H1 (cell line): ENCODE measurements around the gene HMX1.

ENCODE experiments used
- BACH1 ChIP-seq: IDR thresholded peaks from 2 replicates; pipeline ENCODE4 v1.6.1; 2012; ENCODE audit warnings: low read length, improper control_type of control experiment
- CTCF ChIP-seq, 3 experiments: IDR thresholded peaks; 1 replicate in 2 of 3; 2 replicates in 1 of 3; pipeline versions ENCODE4 v1.5.1 to v1.6.1; 2011; ENCODE audit warnings: low read length in 3 of 3, mild to moderate bottlenecking in 3 of 3, inconsistent platforms in 2 of 3, low read depth in 1 of 3, moderate library complexity in 1 of 3; ENCODE audit not compliant: insufficient read depth in 1 of 3; ENCODE audit errors: control extremely low read depth in 1 of 3
- EGR1 ChIP-seq: IDR thresholded peaks from 2 replicates; pipeline ENCODE4 v1.6.1; 2011; ENCODE audit warnings: low read depth, low read length, borderline replicate concordance
- EP300 ChIP-seq, 2 experiments: IDR thresholded peaks; 1 replicate in 1 of 2; 2 replicates in 1 of 2; pipeline ENCODE4 v1.6.1; 2011 to 2012; ENCODE audit warnings: low read depth in 2 of 2, low read length in 2 of 2, mild to moderate bottlenecking in 2 of 2, borderline replicate concordance in 1 of 2, inconsistent platforms in 1 of 2, moderate library complexity in 1 of 2
- EZH2 ChIP-seq: fragments of 200-600 bp; sonication (generic); IDR thresholded peaks from 2 replicates; pipeline ENCODE4 v1.7.1; 2012; ENCODE audit warnings: low read depth, mild to moderate bottlenecking, moderate library complexity, low read length, inconsistent platforms; ENCODE audit not compliant: severe bottlenecking
- HDAC2 ChIP-seq, 2 experiments: fragments of 300-600 bp in 1 of 2; sonication (generic) in 1 of 2; IDR thresholded peaks; 2 replicates each; pipeline ENCODE4 v1.6.1; 2011 to 2012; ENCODE audit warnings: low read depth in 2 of 2, low read length in 2 of 2, mild to moderate bottlenecking in 2 of 2, moderate library complexity in 2 of 2, borderline replicate concordance in 1 of 2, inconsistent platforms in 1 of 2
- JUN ChIP-seq: IDR thresholded peaks from 2 replicates; pipeline ENCODE4 v1.6.1; 2011; ENCODE audit warnings: low read depth, mild to moderate bottlenecking, improper control_type of control experiment, low read length
- JUND ChIP-seq: IDR thresholded peaks from 2 replicates; pipeline ENCODE4 v1.6.1; 2011; ENCODE audit warnings: mild to moderate bottlenecking, improper control_type of control experiment, low read length
- POLR2A ChIP-seq, 2 experiments: IDR thresholded peaks; 1 replicate in 1 of 2; 2 replicates in 1 of 2; pipeline ENCODE4 v1.6.1; 2011; ENCODE audit warnings: low read depth in 2 of 2, low read length in 2 of 2, mild to moderate bottlenecking in 2 of 2; ENCODE audit errors: control extremely low read depth in 1 of 2
- POLR2AphosphoS5 ChIP-seq: IDR thresholded peaks from 2 replicates; pipeline ENCODE4 v1.6.1; 2011; ENCODE audit warnings: low read depth, low read length
- RBBP5 ChIP-seq: IDR thresholded peaks from 2 replicates; pipeline ENCODE4 v1.7.1; 2012; ENCODE audit warnings: low read depth, mild to moderate bottlenecking, inconsistent platforms, low read length, moderate library complexity, borderline replicate concordance
- SUZ12 ChIP-seq: fragments of 200-600 bp; sonication (generic); IDR thresholded peaks from 2 replicates; pipeline ENCODE4 v1.6.1; 2012; ENCODE audit warnings: mild to moderate bottlenecking, inconsistent platforms, low read length, moderate library complexity, mixed read lengths

GRCh38 chr4:8837181-8837841, 34.3 kb downstream of the HMX1 start:
- no peak for TF ChIP-seq JUN
- no peak for TF ChIP-seq SUZ12
- no peak for TF ChIP-seq JUND
- TF ChIP-seq EZH2: no peak
- TF ChIP-seq EP300 (IDR thresholded peaks at IDR 0.05; ENCODE audit: borderline replicate concordance in 1 of 2, low read depth in 2 of 2, low read length in 2 of 2): no peak
- TF ChIP-seq POLR2AphosphoS5: no peak
- TF ChIP-seq CTCF (IDR thresholded peaks at IDR 0.05; ENCODE audit: control extremely low read depth in 1 of 3, insufficient read depth in 1 of 3, low read depth in 1 of 3, low read length in 3 of 3): no peak
- TF ChIP-seq EGR1: no peak
- no peak for TF ChIP-seq HDAC2 (IDR thresholded peaks at IDR 0.05; ENCODE audit: borderline replicate concordance in 1 of 2, low read depth in 2 of 2, low read length in 2 of 2)
- no peak for TF ChIP-seq BACH1
- TF ChIP-seq POLR2A (IDR thresholded peaks at IDR 0.05; ENCODE audit: control extremely low read depth in 1 of 2, low read depth in 2 of 2, low read length in 2 of 2): no peak
- TF ChIP-seq RBBP5: no peak
